Gastroesophageal sphincter (tissue), 3 donors: ENCODE data around the gene SNTG2.

Source experiments
- EP300 ChIP-seq: sonication (generic); formaldehyde crosslinking; IDR thresholded peaks from one replicate; pipeline ENCODE4 v1.6.1; 2017; ENCODE audit warnings: antibody characterized with exemption, mild to moderate bottlenecking
- POLR2A ChIP-seq, 2 donors: fragments of 450-650 bp; IDR thresholded peaks; one replicate each; pipeline ENCODE4 v1.6.1; 2017; ENCODE audit warnings: antibody characterized with exemption in 2 of 2, mild to moderate bottlenecking in 2 of 2, moderate library complexity in 1 of 2
- POLR2AphosphoS5 ChIP-seq: sonication (generic); formaldehyde crosslinking; IDR thresholded peaks from one replicate; pipeline ENCODE4 v1.6.1; 2017; ENCODE audit warnings: antibody characterized with exemption
- TF ChIP-seq, protein P1 (sequence below), 4 experiments: fragments of 200-600 bp in 2 of 4; fragments of 450-650 bp in 2 of 4; sonication (generic) in 1 of 4; IDR thresholded peaks; one replicate each; pipeline ENCODE4 v1.5.1; 2017 to 2019; ENCODE audit warnings: antibody characterized with exemption in 4 of 4, mild to moderate bottlenecking in 2 of 4, moderate library complexity in 2 of 4

DNA sequence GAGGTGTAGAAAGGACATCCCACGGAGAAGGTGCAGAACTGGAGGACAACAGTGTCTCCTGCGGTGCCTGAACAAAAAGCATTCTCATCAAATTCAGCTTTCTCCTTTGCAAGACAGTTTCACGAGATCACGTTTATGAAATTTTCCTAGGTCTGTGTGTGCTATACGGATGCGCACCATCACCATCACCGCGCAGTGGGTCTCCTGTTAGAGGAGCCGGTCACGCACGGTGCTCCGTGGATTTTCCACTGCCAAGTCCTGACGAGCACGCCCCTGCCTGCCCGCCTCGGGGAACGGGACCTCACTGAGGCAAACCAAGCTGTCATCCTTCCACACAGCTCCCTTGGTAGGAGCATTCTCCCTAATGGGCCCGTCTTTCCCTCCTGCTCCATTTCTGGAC is 322.2 kb downstream of the SNTG2 start:
- TF ChIP-seq, protein P1, sequence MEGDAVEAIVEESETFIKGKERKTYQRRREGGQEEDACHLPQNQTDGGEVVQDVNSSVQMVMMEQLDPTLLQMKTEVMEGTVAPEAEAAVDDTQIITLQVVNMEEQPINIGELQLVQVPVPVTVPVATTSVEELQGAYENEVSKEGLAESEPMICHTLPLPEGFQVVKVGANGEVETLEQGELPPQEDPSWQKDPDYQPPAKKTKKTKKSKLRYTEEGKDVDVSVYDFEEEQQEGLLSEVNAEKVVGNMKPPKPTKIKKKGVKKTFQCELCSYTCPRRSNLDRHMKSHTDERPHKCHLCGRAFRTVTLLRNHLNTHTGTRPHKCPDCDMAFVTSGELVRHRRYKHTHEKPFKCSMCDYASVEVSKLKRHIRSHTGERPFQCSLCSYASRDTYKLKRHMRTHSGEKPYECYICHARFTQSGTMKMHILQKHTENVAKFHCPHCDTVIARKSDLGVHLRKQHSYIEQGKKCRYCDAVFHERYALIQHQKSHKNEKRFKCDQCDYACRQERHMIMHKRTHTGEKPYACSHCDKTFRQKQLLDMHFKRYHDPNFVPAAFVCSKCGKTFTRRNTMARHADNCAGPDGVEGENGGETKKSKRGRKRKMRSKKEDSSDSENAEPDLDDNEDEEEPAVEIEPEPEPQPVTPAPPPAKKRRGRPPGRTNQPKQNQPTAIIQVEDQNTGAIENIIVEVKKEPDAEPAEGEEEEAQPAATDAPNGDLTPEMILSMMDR (IDR thresholded peaks at IDR 0.05), result no peak
- TF ChIP-seq POLR2A (IDR thresholded peaks at IDR 0.05) (no peak), POLR2AphosphoS5 (no peak), EP300 (no peak)
